HG03060 (cell line): ENCODE data around the gene RALY.
"Not testable (repeated sequence)": the region's sequence is repeated elsewhere in the genome, so short reads cannot be mapped to it uniquely, and the experiment has no call there.

ENCODE experiments used
- ATAC-seq: cut with Tn5 transposase; IDR thresholded peaks from one replicate; pipeline ENCODE4 v1.9.1; 2021; ENCODE audit warnings: low read depth, moderate number of reproducible peaks; ENCODE audit not compliant: unreplicated experiment

Gene RALY

DNA sequence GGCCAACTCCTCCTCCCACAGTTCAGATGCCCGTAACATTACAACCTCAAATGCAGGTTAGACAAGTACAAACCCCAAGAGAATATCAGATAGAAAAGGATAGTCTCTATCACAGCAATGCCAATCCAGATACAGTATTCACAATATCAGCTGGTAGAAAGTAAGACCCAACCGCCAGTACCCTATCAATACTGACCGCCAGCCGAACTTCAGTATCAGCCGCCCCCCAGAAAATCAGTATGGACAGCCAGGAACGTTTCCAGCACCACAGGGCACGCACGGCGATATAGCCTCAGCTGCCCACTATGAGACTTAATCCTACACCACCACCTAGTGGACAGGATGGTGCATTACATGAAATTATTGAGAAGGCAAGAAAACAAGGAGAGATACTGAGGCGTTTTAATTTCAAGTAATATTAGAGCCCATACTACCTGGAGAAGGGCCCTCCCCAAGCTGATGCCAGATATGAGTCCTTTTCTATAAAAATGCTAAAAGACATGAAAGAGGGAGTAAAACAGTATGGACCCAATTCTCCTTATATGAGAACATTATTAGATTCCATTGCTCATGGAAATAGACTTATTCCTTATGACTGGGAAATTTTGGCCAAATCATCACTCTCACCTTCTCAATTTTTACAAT, 135.9 kb downstream of the RALY start:
- no peak for ATAC-seq

DNA sequence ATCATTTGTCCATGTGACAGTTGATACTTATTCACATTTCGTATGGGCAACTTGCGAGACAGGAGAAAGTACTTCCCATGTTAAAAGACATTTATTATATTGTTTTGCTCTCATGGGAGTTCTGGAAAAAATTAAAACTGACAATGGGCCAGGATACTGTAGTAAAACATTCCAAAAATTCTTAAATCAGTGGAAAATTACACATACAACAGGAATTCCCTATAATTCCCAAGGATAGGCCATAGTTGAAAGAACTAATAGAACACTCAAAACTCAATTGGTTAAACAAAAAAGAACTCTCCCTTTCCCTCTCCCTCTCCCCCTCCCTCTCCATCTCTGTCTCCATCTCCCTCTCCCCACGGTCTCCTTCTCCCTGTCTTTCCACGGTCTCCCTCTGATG, 137.8 kb downstream of the RALY start:
- ATAC-seq, result no peak

DNA sequence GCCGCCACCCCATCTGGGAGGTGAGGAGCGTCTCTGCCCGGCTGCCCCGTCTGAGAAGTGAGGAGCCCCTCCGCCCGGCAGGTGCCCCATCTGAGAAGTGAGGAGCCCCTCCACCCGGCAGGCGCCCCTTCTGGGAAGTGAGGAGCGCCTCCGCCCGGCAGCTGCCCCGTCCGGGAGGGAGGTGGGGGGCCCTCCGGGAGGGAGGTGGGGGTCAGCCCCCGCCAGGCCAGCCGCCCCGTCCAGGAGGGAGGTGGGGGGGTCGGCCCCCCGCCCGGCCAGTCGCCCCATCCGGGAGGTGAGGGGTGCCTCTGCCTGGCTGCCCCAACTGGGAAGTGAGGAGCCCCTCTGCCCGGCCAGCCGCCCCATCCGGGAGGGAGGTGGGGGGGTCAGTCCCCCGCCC, 138.8 kb downstream of the RALY start:
- ATAC-seq, result not testable (repeated sequence)

GRCh38 chr20:34132943-34133342, 139.2 kb downstream of the RALY start:
- ATAC-seq, result not testable (repeated sequence)

DNA sequence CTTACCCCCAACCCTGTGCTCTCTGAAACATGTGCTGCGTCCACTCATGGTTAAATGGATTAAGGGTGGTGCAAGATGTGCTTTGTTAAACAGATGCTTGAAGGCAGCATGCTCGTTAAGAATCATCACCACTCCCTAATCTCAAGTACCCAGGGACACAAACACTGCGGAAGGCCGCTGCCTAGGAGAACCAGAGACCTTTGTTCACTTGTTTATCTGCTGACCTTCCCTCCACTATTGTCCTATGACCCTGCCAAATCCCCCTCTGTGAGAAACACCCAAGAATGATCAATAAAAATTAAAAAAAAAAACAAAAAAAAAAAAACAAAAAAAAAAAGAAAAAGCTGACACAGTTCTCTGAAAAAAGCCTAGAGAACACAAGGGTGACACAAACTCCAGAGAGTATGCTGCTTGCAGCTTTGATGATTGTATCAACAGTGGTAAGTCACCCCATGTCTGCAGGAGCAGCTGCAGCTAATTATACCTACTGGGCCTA, 139.7 kb downstream of the RALY start:
- not testable (repeated sequence) for ATAC-seq
